ENCODE measurements around the gene CLOCK.
A peak's percentile ranks its signal among the peaks of the same experiment; 100 is the strongest.

The CLOCK gene

DNA sequence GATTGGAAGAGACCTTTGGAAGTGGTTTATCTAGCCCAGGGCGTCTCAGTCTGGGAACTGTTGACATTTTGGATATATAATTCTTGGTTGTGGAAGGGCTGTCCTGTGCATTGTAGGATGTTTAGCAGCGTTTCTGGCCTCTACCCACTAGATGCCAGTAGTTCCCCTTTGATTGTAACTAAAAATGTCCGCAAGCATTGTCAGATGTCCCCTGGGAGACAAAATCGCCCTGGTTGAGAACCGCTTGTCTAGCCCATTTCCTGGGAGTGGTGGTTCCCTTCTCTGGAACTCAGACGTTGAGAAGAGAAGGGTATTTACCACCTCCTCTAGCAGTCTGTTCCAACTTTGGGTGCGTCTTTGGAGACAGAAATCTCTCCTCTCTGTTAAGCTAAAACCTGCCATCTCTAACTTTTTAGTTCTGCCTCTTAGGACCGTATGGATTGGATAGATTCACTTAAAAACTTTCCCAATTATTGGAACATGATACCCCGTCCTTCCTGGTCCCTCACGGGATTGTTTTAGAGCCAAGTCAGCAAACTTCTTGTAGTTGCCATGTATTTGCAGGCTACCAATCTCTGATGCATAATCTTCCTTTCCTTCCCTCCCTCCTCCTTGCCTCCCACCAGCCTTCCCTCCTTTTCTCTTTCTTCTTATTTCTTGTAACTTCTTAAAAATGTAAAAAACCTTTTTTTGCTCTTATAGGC lies 137.1 kb downstream of the CLOCK start:
- FAIRE-seq = no peak
- TF ChIP-seq, protein P1, sequence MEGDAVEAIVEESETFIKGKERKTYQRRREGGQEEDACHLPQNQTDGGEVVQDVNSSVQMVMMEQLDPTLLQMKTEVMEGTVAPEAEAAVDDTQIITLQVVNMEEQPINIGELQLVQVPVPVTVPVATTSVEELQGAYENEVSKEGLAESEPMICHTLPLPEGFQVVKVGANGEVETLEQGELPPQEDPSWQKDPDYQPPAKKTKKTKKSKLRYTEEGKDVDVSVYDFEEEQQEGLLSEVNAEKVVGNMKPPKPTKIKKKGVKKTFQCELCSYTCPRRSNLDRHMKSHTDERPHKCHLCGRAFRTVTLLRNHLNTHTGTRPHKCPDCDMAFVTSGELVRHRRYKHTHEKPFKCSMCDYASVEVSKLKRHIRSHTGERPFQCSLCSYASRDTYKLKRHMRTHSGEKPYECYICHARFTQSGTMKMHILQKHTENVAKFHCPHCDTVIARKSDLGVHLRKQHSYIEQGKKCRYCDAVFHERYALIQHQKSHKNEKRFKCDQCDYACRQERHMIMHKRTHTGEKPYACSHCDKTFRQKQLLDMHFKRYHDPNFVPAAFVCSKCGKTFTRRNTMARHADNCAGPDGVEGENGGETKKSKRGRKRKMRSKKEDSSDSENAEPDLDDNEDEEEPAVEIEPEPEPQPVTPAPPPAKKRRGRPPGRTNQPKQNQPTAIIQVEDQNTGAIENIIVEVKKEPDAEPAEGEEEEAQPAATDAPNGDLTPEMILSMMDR (IDR thresholded peaks at IDR 0.05; ENCODE audit: insufficient read depth, missing control alignments) = peak; percentile 62
- no peak for DNase-seq (ENCODE audit: insufficient read length, low spot score)

DNA sequence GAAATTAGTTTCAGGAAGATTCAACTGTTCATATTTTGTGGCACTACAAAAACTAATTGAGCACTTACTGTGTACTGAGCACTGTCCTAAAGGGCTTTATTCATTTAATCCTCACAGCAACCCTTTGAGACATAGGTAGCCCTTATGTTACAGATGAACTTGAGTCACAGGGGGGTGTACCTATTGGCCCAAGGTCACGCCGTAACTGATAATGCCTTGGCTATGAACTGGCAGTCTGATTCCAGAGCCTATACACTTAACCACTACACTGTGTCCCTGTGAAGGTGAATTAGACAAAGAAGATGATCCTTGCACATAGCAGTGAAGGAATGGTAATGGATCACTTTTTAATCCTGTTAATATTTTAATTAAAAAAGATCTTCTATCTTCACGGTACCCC lies 138.9 kb downstream of the CLOCK start:
- TF ChIP-seq, protein P1 (IDR thresholded peaks at IDR 0.05; ENCODE audit: insufficient read depth, missing control alignments) = no peak
- FAIRE-seq (no peak), DNase-seq (ENCODE audit: insufficient read length, low spot score) (no peak)

DNA sequence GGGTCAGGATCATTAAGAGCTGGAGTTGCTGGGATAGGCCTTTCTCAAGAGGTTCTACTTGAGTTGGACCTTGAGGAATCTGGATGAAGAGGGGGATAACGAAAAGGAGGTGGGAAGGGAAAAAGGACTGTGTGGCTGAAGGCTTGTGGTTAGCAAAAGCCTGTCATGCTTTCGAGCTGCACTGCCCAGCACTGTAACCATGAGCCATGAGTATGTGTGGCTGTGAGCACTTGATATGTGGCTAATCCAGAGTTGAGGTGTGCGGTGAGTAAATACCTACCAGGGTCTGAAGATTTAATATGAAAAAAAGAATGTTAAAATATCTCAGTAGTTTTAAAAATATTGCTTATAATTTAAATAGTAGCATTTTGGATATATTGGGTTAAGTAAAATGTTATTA lies 139.6 kb downstream of the CLOCK start:
- DNase-seq (ENCODE audit: insufficient read length, low spot score) = no peak
- TF ChIP-seq, protein P1 (IDR thresholded peaks at IDR 0.05; ENCODE audit: insufficient read depth, missing control alignments) = no peak
- FAIRE-seq = no peak

DNA sequence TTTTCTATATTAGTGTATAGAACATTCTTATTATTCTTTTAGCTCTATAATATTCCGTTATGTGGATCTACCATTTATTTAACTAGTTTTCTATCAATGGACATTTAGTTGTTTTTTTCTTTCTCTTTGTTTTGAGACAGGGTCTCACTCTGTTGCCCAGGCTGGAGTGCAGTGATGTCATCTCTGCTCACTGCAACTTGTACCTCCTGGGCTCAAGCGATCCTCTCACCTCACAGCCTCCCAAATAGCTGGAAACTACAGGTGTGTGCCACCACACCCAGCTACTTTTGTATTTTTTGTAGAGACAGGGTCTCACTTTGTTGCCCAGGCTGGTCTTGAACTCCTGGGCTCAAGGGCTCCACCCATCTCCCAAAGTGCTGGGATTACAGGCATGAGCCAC lies 140.2 kb downstream of the CLOCK start:
- DNase-seq (ENCODE audit: insufficient read length, low spot score) (no peak), FAIRE-seq (no peak)
- TF ChIP-seq, protein P1 (IDR thresholded peaks at IDR 0.05; ENCODE audit: insufficient read depth, missing control alignments) = no peak

DNA sequence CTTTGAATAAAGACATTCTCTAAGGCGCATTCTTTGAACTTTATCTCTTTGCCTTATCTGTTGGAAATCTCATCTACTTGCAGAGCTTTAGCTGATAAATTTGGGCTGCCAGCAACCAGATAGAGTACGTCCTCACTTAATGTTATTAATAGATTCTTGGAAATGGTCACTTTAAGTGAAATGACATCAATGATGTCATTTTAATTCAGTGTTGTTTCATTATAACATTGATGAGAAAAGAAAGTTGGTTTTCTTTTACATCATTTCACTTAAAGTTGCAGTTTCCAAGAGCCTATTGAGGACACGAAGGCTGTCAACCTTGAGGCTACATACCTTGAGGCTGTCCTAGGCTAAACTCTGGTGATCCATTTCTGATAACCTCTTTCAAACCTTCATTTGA lies 141.6 kb downstream of the CLOCK start:
- TF ChIP-seq, protein P1 (IDR thresholded peaks at IDR 0.05; ENCODE audit: insufficient read depth, missing control alignments) = no peak
- FAIRE-seq (no peak), DNase-seq (ENCODE audit: insufficient read length, low spot score) (no peak)

DNA sequence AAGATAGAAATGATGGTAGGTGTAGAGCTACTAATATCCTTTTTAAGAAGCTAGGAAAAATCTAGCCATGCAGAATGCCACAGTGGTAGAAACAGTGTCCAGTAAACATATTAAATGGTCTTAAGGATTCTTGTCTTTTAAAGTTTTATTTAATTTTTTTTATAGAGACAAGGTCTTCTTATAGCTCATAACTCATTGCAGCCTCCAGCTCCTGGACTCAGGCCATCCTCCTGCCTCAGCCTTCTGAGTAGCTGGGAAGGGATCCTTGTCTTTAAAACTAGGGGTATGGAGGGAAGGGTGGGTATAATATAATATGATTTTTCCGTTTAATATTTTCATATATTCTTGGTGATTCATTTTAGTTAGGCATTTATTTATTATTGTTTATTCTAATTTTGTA lies 147.1 kb downstream of the CLOCK start:
- TF ChIP-seq, protein P1 (IDR thresholded peaks at IDR 0.05; ENCODE audit: insufficient read depth, missing control alignments) = no peak
- FAIRE-seq (no peak), DNase-seq (ENCODE audit: insufficient read length, low spot score) (no peak)

DNA sequence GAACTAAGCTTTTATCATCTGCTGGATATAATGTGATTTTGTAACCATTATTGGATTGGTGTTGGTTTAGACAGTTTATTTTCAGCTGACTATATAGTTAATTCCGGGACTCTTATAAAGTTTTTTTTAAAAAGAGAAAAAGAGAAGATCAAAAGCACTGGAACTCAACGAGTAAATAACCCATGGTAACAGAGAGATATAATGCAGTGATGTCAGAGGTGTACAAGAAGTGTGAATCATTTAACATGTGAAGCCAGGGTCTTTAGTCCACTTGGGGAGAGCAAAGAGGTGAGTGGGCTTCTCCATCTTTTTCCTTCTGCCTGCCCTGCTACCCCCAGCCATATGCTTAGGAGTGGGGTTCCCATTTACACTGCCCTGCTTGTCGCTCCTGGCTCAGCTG lies 147.7 kb downstream of the CLOCK start:
- TF ChIP-seq, protein P1 (IDR thresholded peaks at IDR 0.05; ENCODE audit: insufficient read depth, missing control alignments) = no peak
- DNase-seq (ENCODE audit: insufficient read length, low spot score) (no peak), FAIRE-seq (no peak)
